Karpas-422 (cell line): ENCODE measurements around the gene SORBS1. TPM values are rescaled to one million over a fixed set of nuclear protein-coding genes. Genes with fewer than 3 reads are reported as not detected.

Experiments
- DNase-seq: peaks from one replicate; pipeline ENCODE4 v3.0.0-alpha.2; 2015
- H2AFZ ChIP-seq: fragments of 200-600 bp; sonication (generic); 2 replicates; pipeline ENCODE4 v1.6.1; 2014; ENCODE audit warnings: antibody characterized with exemption, low read length, mixed read lengths
- H3K27ac ChIP-seq: fragments of 200-600 bp; sonication (generic); 2 replicates; pipeline ENCODE4 v1.5.1; 2014; ENCODE audit warnings: mild to moderate bottlenecking, low read length, moderate library complexity
- H3K27me3 ChIP-seq: fragments of 200-600 bp; sonication (generic); 2 replicates; pipeline ENCODE4 v1.6.1; 2014; ENCODE audit warnings: low read length, mixed read lengths
- H3K36me3 ChIP-seq: fragments of 200-600 bp; sonication (generic); 2 replicates; pipeline ENCODE4 v1.6.1; 2014; ENCODE audit warnings: low read length, mixed read lengths; ENCODE audit not compliant: insufficient read depth
- H3K4me1 ChIP-seq: fragments of 200-600 bp; sonication (generic); 2 replicates; pipeline ENCODE4 v1.6.1; 2014; ENCODE audit warnings: mild to moderate bottlenecking, low read length, mixed read lengths
- H3K4me2 ChIP-seq: fragments of 200-600 bp; sonication (generic); 2 replicates; pipeline ENCODE4 v1.6.1; 2014; ENCODE audit warnings: low read length, low read depth, mild to moderate bottlenecking; ENCODE audit not compliant: poor library complexity, severe bottlenecking
- H3K4me3 ChIP-seq: fragments of 200-600 bp; sonication (generic); 2 replicates; pipeline ENCODE4 v1.5.1; 2014; ENCODE audit warnings: mild to moderate bottlenecking, antibody characterized with exemption, low read length, mixed read lengths
- H3K79me2 ChIP-seq: fragments of 200-600 bp; sonication (generic); 2 replicates; pipeline ENCODE4 v1.6.1; 2014; ENCODE audit warnings: mild to moderate bottlenecking, low read length, mixed read lengths
- H3K9ac ChIP-seq: fragments of 200-600 bp; sonication (generic); 2 replicates; pipeline ENCODE4 v1.6.0; 2014; ENCODE audit warnings: low read length
- H3K9me2 ChIP-seq: fragments of 200-600 bp; sonication (generic), shearing (Covaris generic); replicated peaks from 2 replicates; pipeline ENCODE4 v1.6.0; 2014; ENCODE audit warnings: mild to moderate bottlenecking, low read length, moderate library complexity; ENCODE audit not compliant: insufficient read depth
- H3K9me3 ChIP-seq: fragments of 300-700, 200-600 bp; sonication (generic); 2 replicates; pipeline ENCODE4 v1.6.1; 2014; ENCODE audit warnings: low read length, mixed read lengths
- H4K20me1 ChIP-seq: fragments of 200-600 bp; sonication (generic); 2 replicates; pipeline ENCODE4 v1.6.1; 2014; ENCODE audit warnings: mild to moderate bottlenecking, antibody characterized with exemption, low read length, low read depth; ENCODE audit not compliant: insufficient read depth
- total RNA-seq: library from RNA; depleted of rRNA; stranded (reverse); fragments of >200 nt; shearing (Covaris generic); gene quantifications from 2 replicates; pipeline ENCODE4 v1.2.3, GENCODE V29; 2014; ENCODE audit warnings: low replicate concordance

The SORBS1 gene
- total RNA-seq, 1 experiment from 2014 or later = 0.15 TPM

GRCh38 chr10:95572131-95572820 is 11.1 kb upstream of the SORBS1 start:
- no peaks in the 10 kb centered on the region for H3K27me3 ChIP-seq
- H3K27ac ChIP-seq = no peak overlapping the region
- no peaks in the 10 kb centered on the region for H3K4me1 ChIP-seq
- H3K9me2 ChIP-seq = no peaks in the 10 kb centered on the region
- no peak for DNase-seq
- no peak overlapping the region for H2AFZ ChIP-seq
- H3K4me3 ChIP-seq = no peak overlapping the region
- H3K4me2 ChIP-seq = no peak overlapping the region
- H3K9ac ChIP-seq = no peak overlapping the region
- no peaks in the 10 kb centered on the region for H4K20me1 ChIP-seq
- H3K36me3 ChIP-seq = no peaks in the 10 kb centered on the region
- no peaks in the 10 kb centered on the region for H3K9me3 ChIP-seq
- H3K79me2 ChIP-seq = no peaks in the 10 kb centered on the region

DNA sequence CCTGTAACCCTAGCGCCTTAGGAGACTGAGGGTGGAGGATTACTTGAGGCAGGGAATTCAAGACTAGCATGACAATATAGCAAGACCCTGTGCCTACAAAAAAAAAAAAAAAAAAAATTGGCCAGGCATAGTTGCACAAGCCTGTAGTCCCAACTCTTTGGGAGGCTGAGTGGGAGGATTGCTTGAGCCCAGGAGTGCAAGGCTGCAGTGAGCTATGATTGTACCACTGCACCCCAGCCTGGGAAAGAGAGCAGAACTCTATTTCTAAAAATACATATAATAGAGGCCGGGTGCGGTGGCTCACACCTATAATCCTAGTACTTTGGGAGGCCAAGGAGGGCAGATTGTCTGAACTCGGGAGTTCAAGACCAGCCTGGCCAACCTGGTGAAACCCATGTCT is 10.2 kb upstream of the SORBS1 start:
- Histone ChIP-seq H4K20me1 (no peaks in the 10 kb centered on the region), H2AFZ (no peak overlapping the region), H3K79me2 (no peaks in the 10 kb centered on the region), H3K27me3 (no peaks in the 10 kb centered on the region), H3K9me2 (no peaks in the 10 kb centered on the region), H3K27ac (no peak overlapping the region), H3K4me2 (no peak overlapping the region), H3K4me1 (no peaks in the 10 kb centered on the region), H3K4me3 (no peak overlapping the region), H3K9me3 (no peaks in the 10 kb centered on the region), H3K36me3 (no peaks in the 10 kb centered on the region), H3K9ac (no peak overlapping the region)
- no peak for DNase-seq

DNA sequence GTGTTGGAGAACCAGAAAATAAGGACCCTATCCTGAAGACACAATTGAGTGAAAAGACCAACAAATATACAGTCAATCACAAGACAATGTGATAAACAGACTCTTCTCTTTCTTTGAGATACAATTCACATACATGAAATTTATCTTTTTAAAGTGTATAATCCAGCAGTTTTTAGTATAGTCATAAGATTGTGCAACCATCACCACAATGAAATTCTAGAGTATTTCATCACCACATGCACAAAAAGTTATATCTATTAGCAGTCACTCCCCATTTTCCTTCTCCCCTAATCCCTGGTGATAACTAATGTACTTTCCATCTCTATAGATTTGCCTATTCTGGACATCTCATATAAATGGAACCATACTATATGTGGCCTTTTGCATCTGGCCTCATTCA is 8.2 kb upstream of the SORBS1 start:
- Histone ChIP-seq H2AFZ (no peak overlapping the region), H4K20me1 (no peaks in the 10 kb centered on the region), H3K9me3 (no peaks in the 10 kb centered on the region), H3K4me2 (no peak overlapping the region), H3K9me2 (no peaks in the 10 kb centered on the region), H3K27me3 (no peaks in the 10 kb centered on the region), H3K9ac (no peak overlapping the region), H3K27ac (no peak overlapping the region), H3K79me2 (no peaks in the 10 kb centered on the region), H3K4me3 (no peak overlapping the region), H3K4me1 (no peaks in the 10 kb centered on the region), H3K36me3 (no peaks in the 10 kb centered on the region)
- DNase-seq = no peak

DNA sequence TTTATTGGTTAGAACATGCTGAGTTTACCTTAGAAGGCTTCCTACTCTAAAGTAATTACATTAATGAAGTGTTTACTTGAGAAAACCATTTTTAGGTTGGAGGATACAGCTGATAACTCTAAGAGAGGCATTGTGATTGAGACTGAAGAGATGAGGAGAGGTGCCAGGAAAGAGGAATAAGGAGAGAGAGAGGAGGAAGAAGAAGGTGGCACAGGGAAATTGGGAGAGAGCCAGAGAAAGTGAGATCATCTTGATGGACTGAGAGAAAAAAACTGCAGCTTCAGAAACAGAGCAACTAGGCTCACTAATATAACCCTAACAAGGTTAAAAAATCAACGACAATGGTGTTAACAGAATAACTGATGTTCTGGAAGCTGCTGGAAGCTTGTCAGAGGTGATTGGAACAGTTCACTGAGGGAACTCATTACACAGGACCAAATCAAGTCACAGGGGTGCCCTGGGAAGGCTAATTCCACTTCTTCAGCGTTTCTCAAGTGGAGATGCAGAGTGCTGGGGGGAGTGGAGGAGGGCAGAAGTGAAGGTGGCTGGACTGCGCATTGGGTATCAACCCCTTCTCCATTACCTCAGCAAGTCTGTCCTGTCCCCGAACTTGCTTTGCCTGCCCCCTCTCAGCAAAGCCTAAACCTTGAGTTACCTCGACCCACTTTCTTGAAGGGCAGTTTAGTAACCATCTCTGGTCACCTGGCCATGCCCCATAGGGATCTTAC is 6.9 kb upstream of the SORBS1 start:
- H4K20me1 ChIP-seq = no peaks in the 10 kb centered on the region
- no peak overlapping the region for H3K4me3 ChIP-seq
- no peaks in the 10 kb centered on the region for H3K27me3 ChIP-seq
- H3K9ac ChIP-seq = no peak overlapping the region
- H2AFZ ChIP-seq = no peak overlapping the region
- H3K27ac ChIP-seq = no peak overlapping the region
- no peak overlapping the region for H3K4me2 ChIP-seq
- H3K36me3 ChIP-seq = no peaks in the 10 kb centered on the region
- DNase-seq = no peak
- no peaks in the 10 kb centered on the region for H3K9me3 ChIP-seq
- no peaks in the 10 kb centered on the region for H3K9me2 ChIP-seq
- H3K79me2 ChIP-seq = no peaks in the 10 kb centered on the region
- no peaks in the 10 kb centered on the region for H3K4me1 ChIP-seq

DNA sequence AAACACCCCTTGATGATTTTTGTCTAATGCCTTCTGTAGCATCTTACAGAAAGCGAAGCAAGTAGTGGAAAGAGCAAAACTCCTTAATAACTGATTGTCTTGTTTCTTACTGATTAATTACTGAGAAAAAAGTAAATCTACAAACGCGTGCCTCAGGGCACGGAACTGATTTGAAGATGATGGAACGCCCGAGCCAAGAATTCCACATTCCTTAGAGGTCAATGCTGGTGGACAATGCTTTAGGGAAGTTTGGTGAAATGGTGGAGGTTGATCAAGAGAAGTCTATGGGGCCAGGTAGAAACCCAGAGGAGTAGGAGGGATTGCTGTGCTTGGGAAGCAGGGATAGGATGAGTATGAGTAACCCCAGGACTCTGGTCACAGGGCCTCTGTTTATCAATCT is 5.0 kb upstream of the SORBS1 start:
- Histone ChIP-seq H3K9me3 (no peaks in the 10 kb centered on the region), H3K36me3 (no peaks in the 10 kb centered on the region), H3K9me2 (no peaks in the 10 kb centered on the region), H2AFZ (no peak overlapping the region), H3K4me1 (no peaks in the 10 kb centered on the region), H3K27ac (no peak overlapping the region), H4K20me1 (no peaks in the 10 kb centered on the region), H3K4me3 (no peak overlapping the region), H3K27me3 (no peaks in the 10 kb centered on the region), H3K79me2 (no peaks in the 10 kb centered on the region), H3K4me2 (no peak overlapping the region), H3K9ac (no peak overlapping the region)
- DNase-seq = no peak

DNA sequence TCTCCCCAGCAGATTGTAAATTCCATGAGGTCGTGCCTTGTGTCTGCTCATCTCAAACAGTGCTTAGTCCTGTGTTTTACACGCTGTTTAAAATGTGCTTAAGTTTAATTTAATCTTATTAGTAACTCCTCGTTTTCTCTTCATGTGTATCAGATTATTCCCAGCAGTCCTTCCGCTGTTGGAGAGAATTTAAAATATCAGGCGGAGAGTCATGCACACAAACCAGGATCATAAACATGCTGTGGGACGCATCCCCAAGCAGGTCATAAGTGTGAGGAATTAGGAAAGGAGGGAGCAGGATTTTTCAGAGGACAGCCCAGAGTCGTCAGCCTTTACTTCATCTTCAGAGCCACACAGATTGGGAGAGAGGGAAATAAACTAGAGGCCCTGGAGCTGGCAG is 4.2 kb upstream of the SORBS1 start:
- no peak overlapping the region for H3K9ac ChIP-seq

GRCh38 chr10:95564291-95564690 is 3.1 kb upstream of the SORBS1 start:
- Histone ChIP-seq H4K20me1 (no peaks in the 10 kb centered on the region), H3K9me3 (no peaks in the 10 kb centered on the region), H3K27me3 (no peaks in the 10 kb centered on the region), H3K4me2 (no peak overlapping the region), H3K36me3 (no peaks in the 10 kb centered on the region), H3K79me2 (no peaks in the 10 kb centered on the region), H3K9ac (no peak overlapping the region), H3K4me1 (no peaks in the 10 kb centered on the region), H3K9me2 (no peaks in the 10 kb centered on the region), H2AFZ (no peak overlapping the region), H3K4me3 (no peak overlapping the region), H3K27ac (no peak overlapping the region)
- DNase-seq = no peak

More for the DNA sequence above, 4.2 kb upstream of the SORBS1 start:
- no peak for DNase-seq
- H2AFZ ChIP-seq = no peak overlapping the region
- no peak overlapping the region for H3K4me2 ChIP-seq
- no peaks in the 10 kb centered on the region for H3K79me2 ChIP-seq
- H3K4me1 ChIP-seq = no peaks in the 10 kb centered on the region
- no peaks in the 10 kb centered on the region for H3K9me2 ChIP-seq
- no peaks in the 10 kb centered on the region for H4K20me1 ChIP-seq
- H3K27ac ChIP-seq = no peak overlapping the region
- no peaks in the 10 kb centered on the region for H3K9me3 ChIP-seq
- H3K4me3 ChIP-seq = no peak overlapping the region
- H3K36me3 ChIP-seq = no peaks in the 10 kb centered on the region
- no peaks in the 10 kb centered on the region for H3K27me3 ChIP-seq

- Histone ChIP-seq H3K4me2 (no peak overlapping the region), H3K9me2 (no peaks in the 10 kb centered on the region), H3K27me3 (no peaks in the 10 kb centered on the region), H3K4me1 (no peaks in the 10 kb centered on the region), H3K27ac (no peak overlapping the region), H3K4me3 (no peak overlapping the region), H3K9ac (no peak overlapping the region), H3K36me3 (no peaks in the 10 kb centered on the region), H2AFZ (no peak overlapping the region), H3K79me2 (no peaks in the 10 kb centered on the region), H3K9me3 (no peaks in the 10 kb centered on the region), H4K20me1 (no peaks in the 10 kb centered on the region)
- DNase-seq = no peak
These were observed 1.3 kb upstream of the SORBS1 start for GRCh38 chr10:95562341-95562965.
